Breast epithelium (tissue), 3 donors: ENCODE data around the gene RASA4B.
"Not testable (repeated sequence)": the region's sequence is repeated elsewhere in the genome, so short reads cannot be mapped to it uniquely, and the experiment has no call there.

Source experiments
- POLR2A ChIP-seq: fragments of 450-650 bp; IDR thresholded peaks from one replicate; pipeline ENCODE4 v1.6.1; 2016; ENCODE audit warnings: antibody characterized with exemption, mild to moderate bottlenecking, moderate library complexity
- TF ChIP-seq, protein P1 (sequence below), 3 donors: fragments of 450-650 bp; IDR thresholded peaks; one replicate each; pipeline ENCODE4 v1.5.1; 2016 to 2017; ENCODE audit warnings: antibody characterized with exemption in 3 of 3, mild to moderate bottlenecking in 3 of 3, moderate library complexity in 3 of 3

DNA sequence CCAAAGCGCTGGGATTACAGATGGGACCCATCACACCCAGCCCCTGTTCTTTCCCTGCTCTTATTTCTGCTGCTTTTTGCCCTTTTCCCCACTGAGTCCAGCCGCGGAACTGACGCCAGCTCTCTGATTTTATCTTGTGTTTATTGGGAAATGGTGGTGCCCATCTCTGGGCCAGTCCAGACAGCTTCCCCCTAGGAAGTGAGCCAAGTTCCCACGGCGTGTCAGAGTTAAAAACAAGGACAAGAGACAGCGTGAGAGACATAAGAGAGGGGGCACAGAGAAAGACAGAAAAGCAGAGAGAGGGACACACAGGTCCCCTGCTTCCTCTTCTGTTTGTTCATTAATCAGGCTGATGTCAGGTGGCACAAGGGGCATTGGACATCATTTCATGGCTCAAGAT lies 14.0 kb upstream of the RASA4B start:
- TF ChIP-seq, protein P1, sequence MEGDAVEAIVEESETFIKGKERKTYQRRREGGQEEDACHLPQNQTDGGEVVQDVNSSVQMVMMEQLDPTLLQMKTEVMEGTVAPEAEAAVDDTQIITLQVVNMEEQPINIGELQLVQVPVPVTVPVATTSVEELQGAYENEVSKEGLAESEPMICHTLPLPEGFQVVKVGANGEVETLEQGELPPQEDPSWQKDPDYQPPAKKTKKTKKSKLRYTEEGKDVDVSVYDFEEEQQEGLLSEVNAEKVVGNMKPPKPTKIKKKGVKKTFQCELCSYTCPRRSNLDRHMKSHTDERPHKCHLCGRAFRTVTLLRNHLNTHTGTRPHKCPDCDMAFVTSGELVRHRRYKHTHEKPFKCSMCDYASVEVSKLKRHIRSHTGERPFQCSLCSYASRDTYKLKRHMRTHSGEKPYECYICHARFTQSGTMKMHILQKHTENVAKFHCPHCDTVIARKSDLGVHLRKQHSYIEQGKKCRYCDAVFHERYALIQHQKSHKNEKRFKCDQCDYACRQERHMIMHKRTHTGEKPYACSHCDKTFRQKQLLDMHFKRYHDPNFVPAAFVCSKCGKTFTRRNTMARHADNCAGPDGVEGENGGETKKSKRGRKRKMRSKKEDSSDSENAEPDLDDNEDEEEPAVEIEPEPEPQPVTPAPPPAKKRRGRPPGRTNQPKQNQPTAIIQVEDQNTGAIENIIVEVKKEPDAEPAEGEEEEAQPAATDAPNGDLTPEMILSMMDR (IDR thresholded peaks at IDR 0.05) = not testable (repeated sequence)
- TF ChIP-seq POLR2A = not testable (repeated sequence)
